GM12864 (cell line): Measurements from ENCODE around the gene LSM7.
"Not testable (repeated sequence)": the region's sequence is repeated elsewhere in the genome, so short reads cannot be mapped to it uniquely, and the experiment has no call there.

Source experiments
- DNase-seq: peaks from one replicate; pipeline ENCODE4 v3.0.0-alpha.2; 2011; ENCODE audit warnings: low read depth
- H3K4me3 ChIP-seq: 2 replicates; pipeline ENCODE4 v1.5.1; 2011; ENCODE audit warnings: mild to moderate bottlenecking, low read depth, low read length, control low read depth
- CTCF ChIP-seq: IDR thresholded peaks from 2 replicates; pipeline ENCODE4 v1.5.1; 2011; ENCODE audit warnings: low read depth, mild to moderate bottlenecking, moderate library complexity, low read length, control low read depth, inconsistent platforms; ENCODE audit errors: missing control alignments

LSM7 gene

GRCh38 chr19:2353887-2354592 lies 25.7 kb upstream of the LSM7 start:
- no peak for TF ChIP-seq CTCF
- no peak for DNase-seq
- no peak overlapping the region for H3K4me3 ChIP-seq

- DNase-seq: no peak
- TF ChIP-seq CTCF: no peak
- no peak overlapping the region for H3K4me3 ChIP-seq
Measured at GRCh38 chr19:2353159-2353886, 24.9 kb upstream of the LSM7 start.

- no peak for TF ChIP-seq CTCF
- no peak overlapping the region for H3K4me3 ChIP-seq
- DNase-seq: no peak
Measured at GRCh38 chr19:2352121-2352520, 23.7 kb upstream of the LSM7 start.

- no peak for TF ChIP-seq CTCF
- H3K4me3 ChIP-seq: no peak overlapping the region
- no peak for DNase-seq
Measured at GRCh38 chr19:2351591-2351990, 23.2 kb upstream of the LSM7 start.

GRCh38 chr19:2350656-2351055 lies 22.3 kb upstream of the LSM7 start:
- H3K4me3 ChIP-seq: no peak overlapping the region
- no peak for TF ChIP-seq CTCF
- no peak for DNase-seq

GRCh38 chr19:2349818-2350217 lies 21.4 kb upstream of the LSM7 start:
- H3K4me3 ChIP-seq, DNase-seq: not testable (repeated sequence)

GRCh38 chr19:2345794-2346663 lies 17.6 kb upstream of the LSM7 start:
- no peak for TF ChIP-seq CTCF
- DNase-seq: no peak
- H3K4me3 ChIP-seq: no peak overlapping the region
